ENCODE measurements around the gene APLF. TPM values are rescaled to one million over a fixed set of nuclear protein-coding genes. Genes with fewer than 3 reads are reported as not detected.

The APLF gene
- total and polyA plus RNA-seq, 4 donors: 0.18 to 3.8 (median 1.0) TPM

- no peak overlapping the region for H3K27ac ChIP-seq (ENCODE audit: low read depth in 1 of 2, low read length in 2 of 2)
- H3K4me3 ChIP-seq (ENCODE audit: low read depth in 1 of 3, low read length in 3 of 3): no peak overlapping the region
- no peaks in the 10 kb centered on the region for H3K9me3 ChIP-seq (ENCODE audit: control insufficient read depth in 4 of 4, low read length in 3 of 4)
- no peaks in the 10 kb centered on the region for H3K36me3 ChIP-seq (ENCODE audit: control insufficient read depth in 4 of 4, insufficient read depth in 3 of 4, low read depth in 1 of 4, low read length in 3 of 4)
- TF ChIP-seq TAF1 (conservative IDR thresholded peaks at IDR 0.05) (no peak), HNF4G (IDR thresholded peaks at IDR 0.05) (no peak), GABPA (IDR thresholded peaks at IDR 0.05 in 1 of 2, conservative IDR thresholded peaks at IDR 0.05 in 1 of 2) (no peak), RXRA (IDR thresholded peaks at IDR 0.05) (no peak), FOXA2 (IDR thresholded peaks at IDR 0.05) (no peak), EGR1 (IDR thresholded peaks at IDR 0.05; ENCODE audit: low read depth in 2 of 2) (no peak), HNF4A (conservative IDR thresholded peaks at IDR 0.05) (no peak), ATF3 (IDR thresholded peaks at IDR 0.05) (no peak), CTCF (IDR thresholded peaks at IDR 0.05; ENCODE audit: low read depth, low read length, missing input control) (no peak), MAX (IDR thresholded peaks at IDR 0.05) (no peak), ZBTB33 (IDR thresholded peaks at IDR 0.05) (no peak), JUND (IDR thresholded peaks at IDR 0.05) (no peak), YY1 (IDR thresholded peaks at IDR 0.05) (no peak), FOXA1 (IDR thresholded peaks at IDR 0.05) (no peak), SP1 (IDR thresholded peaks at IDR 0.05) (no peak), RAD21 (IDR thresholded peaks at IDR 0.05) (no peak), REST (IDR thresholded peaks at IDR 0.05) (no peak)
- WGBS: 88% methylated on average over 7 of the region's 7 CpGs
- H3K27me3 ChIP-seq (ENCODE audit: control insufficient read depth in 4 of 4, insufficient read depth in 4 of 4, low read length in 3 of 4): no peaks in the 10 kb centered on the region
- no peak for DNase-seq (ENCODE audit: low spot score)
- H3K4me1 ChIP-seq (ENCODE audit: control insufficient read depth in 4 of 4, insufficient read depth in 4 of 4, low read length in 3 of 4): peaks cover 12 to 46% (median 24%) of the 10 kb centered on the region in 4 donors
- no peak overlapping the region for H3K9ac ChIP-seq (ENCODE audit: low read depth in 1 of 2, low read length in 2 of 2)
Measured at GRCh38 chr2:68429311-68429826, 38.0 kb upstream of the APLF start.

All from liver (tissue), 9 donors.